G401.6 (cell line): ENCODE data around the gene GLB1L3.
"Not testable (repeated sequence)": the region's sequence is repeated elsewhere in the genome, so short reads cannot be mapped to it uniquely, and the experiment has no call there.

Source experiments
- FAIRE-seq: peaks from 2 replicates; lab custom pipeline; 2012; peaks lifted over from hg19 to GRCh38; lab: Jason Lieb, UNC

The GLB1L3 gene

GRCh38 chr11:134317103-134317502, 40.9 kb downstream of the GLB1L3 start:
- no peak for FAIRE-seq

DNA sequence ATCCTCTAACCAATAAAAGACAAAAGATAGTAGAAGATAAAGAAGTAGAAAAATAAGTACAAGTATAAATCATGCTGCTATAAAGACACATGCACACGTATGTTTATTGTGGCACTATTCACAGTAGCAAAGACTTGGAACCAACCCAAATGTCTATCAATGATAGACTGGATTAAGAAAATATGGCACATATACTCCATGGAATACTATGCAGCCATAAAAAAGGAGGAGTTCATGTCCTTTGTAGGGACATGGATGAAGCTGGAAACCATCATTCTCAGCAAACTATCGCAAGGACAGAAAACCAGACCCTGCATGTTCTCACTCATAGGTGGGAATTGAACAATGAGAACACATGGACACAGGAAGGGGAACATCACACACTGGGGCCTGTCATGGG, 45.2 kb downstream of the GLB1L3 start:
- FAIRE-seq = not testable (repeated sequence)

DNA sequence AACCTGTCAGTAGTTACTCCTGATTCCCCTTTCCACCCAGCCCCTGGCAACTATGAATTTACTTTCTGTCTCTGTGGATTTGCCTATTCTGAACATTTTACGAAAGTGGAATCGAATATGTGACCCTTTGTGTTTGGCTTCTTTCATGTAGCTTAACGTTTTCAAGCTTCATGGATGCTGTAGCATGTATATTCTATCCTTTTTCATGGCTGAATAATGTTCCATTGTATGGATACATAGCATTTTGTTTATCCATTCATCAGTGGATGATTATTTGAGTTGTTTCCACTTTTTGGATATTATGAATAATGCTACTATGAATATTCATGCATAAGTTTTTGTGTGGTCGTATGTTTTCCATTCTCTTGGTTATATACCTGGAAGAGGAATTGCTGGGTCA, 46.4 kb downstream of the GLB1L3 start:
- no peak for FAIRE-seq

DNA sequence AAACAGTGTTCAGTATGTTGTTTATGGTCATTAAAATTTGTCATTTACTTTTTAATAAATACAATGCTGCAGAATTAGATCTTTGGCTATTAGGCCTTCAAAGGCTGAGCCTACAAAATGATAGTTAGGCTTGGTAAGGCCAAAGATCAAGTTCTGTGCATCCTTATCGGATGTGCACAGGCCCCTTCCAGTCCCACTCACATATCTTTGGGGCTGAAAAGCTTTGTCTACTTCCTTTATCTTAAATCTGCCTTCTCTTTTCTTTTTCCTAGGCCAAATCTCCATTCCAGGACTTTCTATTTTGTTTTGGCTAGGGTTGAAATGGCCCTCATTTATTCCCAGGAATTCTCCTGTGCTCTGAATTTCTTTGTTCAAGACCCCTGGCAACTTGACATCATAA, 52.3 kb downstream of the GLB1L3 start:
- FAIRE-seq = no peak

GRCh38 chr11:134330611-134331353, 54.6 kb downstream of the GLB1L3 start:
- no peak for FAIRE-seq

DNA sequence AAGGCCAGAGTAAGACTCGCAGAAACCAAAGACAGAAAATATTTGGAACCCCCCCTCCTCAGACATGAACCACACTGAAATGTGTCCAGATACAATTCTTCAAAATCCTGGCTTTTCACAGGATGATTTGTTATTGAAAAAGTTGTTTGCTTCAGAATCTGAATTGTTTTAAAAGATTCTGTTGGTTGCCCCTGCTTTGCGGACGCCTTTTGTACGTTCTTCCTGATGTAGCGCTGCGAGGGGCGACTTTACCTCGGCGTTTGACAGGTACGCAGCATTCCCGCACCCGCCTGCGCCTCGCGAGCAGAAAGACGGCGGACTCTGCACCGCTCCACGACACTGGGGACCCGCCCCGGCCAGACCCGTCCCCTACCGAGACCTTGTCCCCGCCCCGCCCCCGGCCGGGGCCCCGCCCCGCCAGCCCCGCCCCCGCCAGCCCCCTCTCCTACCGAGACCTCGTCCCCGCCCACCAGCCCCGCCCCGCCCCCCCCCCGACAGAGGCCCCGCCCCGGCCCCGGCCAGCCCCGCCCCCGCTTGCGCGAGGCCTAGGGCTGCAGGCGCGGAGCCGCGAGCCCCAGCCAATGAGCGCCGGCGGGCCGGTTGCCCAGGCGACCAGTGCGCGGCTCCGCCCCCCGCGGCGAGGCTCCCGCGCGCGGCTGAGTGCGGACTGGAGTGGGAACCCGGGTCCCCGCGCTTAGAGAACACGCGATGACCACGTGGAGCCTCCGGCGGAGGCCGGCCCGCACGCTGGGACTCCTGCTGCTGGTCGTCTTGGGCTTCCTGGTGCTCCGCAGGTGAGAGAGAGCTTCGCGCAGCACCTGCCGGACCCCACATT, 55.4 kb downstream of the GLB1L3 start, which contains the start of gene GLB1L2:
GLB1L2 (plus strand) TSS at position 635 of the 835 bp plus-strand sequence; CDS start at position 709, 74 bp downstream.
- no peak for FAIRE-seq

GRCh38 chr11:134332189-134332631, 56.0 kb downstream of the GLB1L3 start:
- no peak for FAIRE-seq

DNA sequence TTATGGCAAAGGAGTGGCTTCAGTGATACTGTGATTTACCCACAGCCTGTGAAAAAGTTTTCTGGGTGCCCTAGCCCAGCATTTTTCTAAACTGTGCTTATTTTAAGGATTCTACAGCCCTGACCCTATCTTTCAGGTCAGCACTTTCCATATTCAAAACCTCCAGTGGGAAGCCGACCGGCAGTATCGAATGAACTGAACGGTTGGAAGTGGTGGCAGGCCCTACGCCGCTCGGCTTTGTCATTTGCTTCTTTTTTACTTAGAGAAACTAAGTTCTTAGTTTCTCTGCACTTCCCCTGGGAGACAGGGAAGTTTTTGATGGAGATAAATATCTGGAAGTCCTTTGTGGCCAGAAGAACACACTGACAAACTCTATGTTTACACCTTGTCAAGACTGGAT, 56.6 kb downstream of the GLB1L3 start:
- FAIRE-seq = no peak

DNA sequence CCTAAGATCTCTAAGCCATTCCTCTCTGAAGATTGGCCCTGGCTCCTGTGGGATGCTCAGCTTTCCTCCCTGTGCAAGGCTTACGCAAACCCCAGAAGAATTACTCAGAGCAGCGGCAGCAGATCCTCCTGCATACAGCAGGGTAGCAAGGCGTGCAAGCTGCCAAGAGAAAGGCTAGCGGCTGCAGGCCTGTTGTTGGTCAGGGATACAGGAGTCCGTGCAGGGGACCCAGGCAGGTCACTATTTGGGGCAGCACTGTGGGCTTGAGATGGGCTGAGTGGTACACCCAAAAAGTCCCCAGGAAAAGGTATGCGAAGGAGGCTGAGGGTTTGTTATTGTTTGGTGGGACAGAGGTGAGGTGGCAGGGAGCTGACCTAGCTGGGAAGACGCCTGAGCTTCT, 57.1 kb downstream of the GLB1L3 start:
- no peak for FAIRE-seq

DNA sequence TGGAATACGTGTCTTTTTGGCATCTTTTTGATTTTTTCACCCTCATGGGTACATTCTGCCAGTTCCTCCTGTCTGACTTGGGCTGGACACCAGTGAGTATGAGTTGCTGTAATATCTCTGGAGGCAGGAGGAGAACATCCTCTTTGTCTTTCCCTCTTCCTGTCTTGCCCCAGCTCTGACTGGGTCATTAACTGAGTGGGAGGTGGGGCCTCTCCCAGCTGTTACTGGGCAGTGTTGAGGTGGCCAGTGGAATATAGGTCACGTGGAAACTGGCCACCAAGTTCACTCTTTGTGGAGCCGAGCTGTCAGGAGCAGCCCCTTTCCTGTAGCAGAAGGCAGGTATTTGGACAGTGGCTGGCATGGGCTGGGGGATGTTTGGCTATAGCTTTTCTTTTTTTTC, 57.8 kb downstream of the GLB1L3 start:
- no peak for FAIRE-seq

- no peak for FAIRE-seq
Observed at GRCh38 chr11:134334796-134335571, 58.8 kb downstream of the GLB1L3 start.

DNA sequence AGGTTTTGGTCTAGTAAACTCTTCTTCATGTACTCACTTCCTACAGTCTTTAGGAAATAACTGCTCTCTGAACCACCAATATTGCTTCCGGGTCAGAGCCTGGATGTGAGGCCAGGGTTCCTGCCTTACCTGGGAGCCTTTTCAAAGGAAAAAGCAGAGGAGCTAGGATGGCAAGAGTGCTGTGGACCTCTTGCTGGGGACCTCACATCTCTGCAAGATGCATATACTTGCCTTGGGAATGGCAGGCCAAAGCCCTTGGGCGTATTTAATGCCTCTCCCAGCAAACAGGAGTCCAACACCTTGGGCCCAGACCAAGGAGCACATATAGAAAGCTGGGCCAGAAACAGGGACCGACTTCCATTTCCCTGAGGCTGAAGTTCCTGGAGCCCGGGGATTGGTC, 60.9 kb downstream of the GLB1L3 start:
- FAIRE-seq = no peak

GRCh38 chr11:134338068-134338467, 61.9 kb downstream of the GLB1L3 start:
- no peak for FAIRE-seq

- FAIRE-seq = no peak
Observed at GRCh38 chr11:134338654-134339053, 62.5 kb downstream of the GLB1L3 start.

DNA sequence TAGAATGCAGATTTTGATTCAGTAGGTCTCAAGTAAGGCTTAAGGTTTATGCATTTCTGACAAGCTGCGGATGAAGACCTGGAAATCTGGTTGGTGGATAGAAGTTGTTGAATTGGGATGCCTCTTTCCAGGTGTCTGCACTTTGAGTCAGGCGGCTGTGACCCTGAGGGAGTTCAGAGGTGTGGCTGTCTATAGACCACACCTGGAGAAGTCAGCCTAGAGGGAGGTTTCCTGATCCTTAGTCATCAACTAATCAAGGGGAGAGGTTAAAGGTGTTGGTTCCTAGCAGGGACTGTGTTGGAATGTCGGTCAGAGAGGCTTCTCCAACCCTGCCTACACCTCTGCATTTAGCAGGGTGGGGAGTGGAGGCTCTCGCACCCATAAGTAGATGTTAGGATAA, 63.6 kb downstream of the GLB1L3 start:
- no peak for FAIRE-seq

DNA sequence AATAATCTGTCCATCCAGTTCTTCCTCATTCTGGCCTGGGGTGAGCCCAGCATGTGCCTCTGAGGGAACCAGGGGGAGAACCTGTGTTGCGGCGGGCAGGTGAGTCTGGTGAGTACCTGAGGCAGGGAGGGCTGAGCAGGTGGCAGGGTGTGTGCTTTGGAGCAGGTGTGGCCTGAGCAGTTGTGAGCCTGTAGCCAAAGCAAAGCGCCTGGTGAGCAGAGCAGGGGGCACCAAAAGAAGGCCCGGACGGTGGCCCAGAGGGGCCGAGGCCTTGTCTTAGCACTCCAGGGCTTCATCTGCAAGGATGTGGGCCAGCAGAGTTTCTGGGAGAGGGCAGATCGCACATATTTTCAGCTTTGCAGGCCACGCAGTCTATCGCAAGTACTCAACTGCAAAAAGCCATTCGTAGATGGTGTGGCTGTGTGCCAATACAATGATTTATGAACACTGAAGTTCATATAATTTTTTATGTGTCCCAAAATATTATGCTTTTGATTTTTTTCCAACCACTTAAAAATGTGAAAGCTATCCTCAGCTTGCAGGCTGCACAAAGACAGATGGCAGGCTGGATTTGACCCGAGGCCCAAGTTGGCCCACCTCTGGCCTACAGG, 64.3 kb downstream of the GLB1L3 start:
- no peak for FAIRE-seq

DNA sequence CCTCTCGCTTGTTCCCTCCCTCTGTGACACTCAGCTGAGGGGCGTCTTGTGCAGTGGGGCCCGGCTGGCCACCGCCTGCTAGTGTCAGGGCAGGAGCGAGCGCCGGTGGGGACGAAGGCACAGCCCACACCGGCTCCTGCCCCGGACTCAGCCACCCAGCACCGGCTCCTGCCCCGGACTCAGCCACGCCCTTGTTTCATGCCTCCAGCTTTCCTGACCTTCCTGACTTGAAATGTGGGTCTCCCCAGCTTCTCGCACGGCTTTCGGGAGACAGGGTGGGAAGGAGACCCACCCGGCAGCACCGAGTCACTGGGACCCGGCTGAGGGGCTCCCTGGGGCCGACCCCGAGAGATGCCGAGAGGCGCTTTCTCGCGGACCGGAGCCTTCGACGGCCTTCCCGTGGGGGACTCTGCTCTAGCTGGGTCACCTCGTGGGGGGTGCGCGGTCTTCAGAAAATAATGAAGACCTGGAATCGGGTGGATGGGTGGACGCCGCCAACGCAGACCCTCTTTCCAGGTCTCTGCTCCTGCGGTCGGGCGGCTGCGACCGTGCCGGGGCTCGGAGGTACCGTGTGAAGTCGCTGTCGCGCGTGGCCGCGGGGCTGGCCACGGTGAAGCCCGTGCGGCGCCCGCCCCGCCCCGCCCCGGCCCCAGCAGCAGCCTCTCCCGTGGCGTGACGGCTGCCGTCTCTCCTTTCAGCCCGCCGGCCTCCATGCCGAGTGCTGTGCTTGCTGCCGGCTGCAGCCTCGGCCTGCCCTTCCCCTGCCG, 65.8 kb downstream of the GLB1L3 start:
- no peak for FAIRE-seq

GRCh38 chr11:134342572-134343340, 66.6 kb downstream of the GLB1L3 start:
- no peak for FAIRE-seq

DNA sequence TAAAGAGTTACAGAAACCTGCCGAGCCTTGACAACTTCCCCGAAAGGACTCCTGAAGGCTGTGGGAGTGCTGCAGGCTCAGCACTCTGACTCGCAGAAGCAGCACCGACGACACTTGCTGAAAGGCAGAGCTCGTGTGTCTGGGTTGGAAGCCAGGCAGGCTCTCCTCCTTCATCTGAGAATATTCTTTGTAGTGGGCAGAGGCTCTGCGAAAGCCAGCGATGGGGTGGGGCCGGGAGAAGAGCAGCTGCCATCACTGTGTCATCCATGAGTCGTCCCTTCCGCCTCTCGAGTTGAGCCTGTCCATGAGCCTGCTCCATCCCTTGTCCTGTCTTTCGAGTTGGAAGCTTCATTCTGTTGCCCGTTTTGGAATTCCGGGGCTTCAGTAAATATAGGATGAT, 67.5 kb downstream of the GLB1L3 start:
- FAIRE-seq = no peak

DNA sequence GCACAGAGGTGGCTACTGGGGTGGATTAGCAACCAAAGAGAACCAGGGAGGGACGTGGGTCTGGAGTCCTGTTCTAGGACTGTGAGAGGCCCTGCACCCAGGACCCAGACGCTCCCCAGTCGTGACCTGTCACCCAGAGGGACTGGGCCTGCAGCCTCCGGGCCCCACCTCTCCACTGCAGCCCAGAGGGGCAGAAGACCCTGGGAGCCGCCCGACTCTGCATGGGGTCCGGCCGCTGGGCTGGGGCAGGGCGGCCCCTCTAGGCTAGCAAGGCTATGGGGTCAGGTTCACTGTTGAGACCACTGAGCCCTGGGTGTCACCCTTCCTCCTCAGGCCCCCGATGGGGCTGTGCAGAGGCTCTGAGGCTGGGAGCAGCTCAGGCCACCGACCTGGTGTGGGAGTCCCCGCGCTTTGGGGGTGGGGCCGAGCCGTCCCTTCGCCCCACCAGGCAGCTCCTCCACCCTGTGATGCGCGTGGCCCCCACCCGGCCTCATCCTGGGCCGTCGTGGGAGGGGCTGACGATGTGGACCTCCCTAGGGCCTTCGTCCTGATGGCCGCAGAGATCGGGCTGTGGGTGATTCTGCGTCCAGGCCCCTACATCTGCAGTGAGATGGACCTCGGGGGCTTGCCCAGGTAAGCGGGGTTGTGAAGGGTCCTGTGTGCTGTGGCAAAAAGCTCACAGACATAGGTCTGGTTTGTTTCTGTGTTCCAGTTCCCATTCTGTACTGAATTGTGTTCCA, 68.5 kb downstream of the GLB1L3 start:
- not testable (repeated sequence) for FAIRE-seq
